HG03457 (cell line): ENCODE data around the gene TRIM32.

ENCODE experiments used
- ATAC-seq: cut with Tn5 transposase; IDR thresholded peaks from one replicate; pipeline ENCODE4 v1.9.1; 2021; ENCODE audit warnings: moderate number of reproducible peaks; ENCODE audit not compliant: unreplicated experiment

Gene TRIM32

DNA sequence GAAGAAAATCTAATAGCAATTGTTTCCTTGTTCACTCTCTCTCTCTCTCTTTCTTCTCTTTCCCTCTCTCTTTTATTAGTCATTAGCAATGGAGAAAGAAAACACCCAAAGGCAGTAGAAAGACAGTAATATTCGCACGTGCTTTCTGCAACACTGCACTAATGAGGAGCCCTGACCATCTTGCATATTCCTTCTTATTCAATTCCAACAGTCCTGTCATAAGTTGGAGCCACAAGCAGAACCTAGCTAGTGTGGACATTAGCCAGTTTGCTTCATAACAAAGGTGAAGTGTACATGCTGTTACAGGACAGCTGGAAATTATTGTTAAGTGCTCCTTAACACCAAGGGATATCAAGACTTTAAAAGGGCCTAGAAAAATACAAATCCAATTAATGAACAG lies 63.4 kb downstream of the TRIM32 start:
- ATAC-seq = no peak
